Activated CD4-positive, CD25-positive, alpha-beta regulatory T cell treated with anti-CD3 and anti-CD28 coated beads, Interleukin-2, amount 50 U/mL, for 72 hours (primary cell): ENCODE results near the gene GART.
"Not testable (repeated sequence)": the region's sequence is repeated elsewhere in the genome, so short reads cannot be mapped to it uniquely, and the experiment has no call there.

Experiments used
- DNase-seq: peaks from one replicate; pipeline ENCODE4 v3.0.0; 2021

Gene GART

DNA sequence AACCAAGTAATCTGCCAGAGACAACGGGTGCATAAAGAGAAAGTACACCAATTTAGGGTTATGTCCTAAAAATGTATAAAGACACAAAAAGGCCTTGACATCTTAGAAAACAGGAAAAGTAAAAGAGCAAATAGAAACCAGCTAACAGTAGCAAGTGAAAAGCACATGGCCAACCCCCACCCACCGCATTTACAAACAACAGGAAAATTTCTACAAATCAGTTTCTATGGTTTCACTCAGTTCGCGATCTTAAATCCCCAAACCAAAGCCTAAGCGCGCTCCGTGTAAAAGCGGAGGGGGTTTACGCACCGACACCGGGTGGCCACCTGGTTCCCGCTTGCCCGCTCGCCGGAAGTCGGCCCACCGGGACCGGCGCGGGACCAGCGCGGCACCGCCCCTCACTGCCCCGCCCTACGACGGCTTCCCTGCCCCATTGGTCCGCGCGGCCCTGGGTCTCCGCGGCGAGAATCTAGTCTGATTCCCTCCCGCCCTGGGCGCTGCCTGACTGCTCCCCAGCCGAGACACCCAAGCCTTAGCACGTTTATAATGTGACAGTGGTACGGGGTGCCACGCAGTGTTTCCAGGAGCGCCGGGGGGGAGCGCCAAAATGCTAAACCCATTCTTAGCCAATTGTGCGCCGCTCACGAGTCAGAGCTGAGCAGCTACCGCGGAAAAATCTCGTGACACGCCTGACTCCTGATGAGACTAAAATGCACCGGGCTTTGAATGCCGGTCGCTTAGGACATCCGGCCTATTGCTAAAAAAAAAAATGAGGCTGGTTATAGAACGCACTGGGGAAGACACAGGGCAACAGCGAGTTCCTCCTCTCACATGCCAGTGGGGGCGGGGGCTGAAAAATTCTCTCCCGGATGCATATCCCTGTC lies at the start of gene GART:
TSS of gene GART (minus strand) at position 362 of the 884 bp plus-strand sequence. CDS start 2,802 bp downstream, outside the sequence.
- peak; percentile 85 for DNase-seq

DNA sequence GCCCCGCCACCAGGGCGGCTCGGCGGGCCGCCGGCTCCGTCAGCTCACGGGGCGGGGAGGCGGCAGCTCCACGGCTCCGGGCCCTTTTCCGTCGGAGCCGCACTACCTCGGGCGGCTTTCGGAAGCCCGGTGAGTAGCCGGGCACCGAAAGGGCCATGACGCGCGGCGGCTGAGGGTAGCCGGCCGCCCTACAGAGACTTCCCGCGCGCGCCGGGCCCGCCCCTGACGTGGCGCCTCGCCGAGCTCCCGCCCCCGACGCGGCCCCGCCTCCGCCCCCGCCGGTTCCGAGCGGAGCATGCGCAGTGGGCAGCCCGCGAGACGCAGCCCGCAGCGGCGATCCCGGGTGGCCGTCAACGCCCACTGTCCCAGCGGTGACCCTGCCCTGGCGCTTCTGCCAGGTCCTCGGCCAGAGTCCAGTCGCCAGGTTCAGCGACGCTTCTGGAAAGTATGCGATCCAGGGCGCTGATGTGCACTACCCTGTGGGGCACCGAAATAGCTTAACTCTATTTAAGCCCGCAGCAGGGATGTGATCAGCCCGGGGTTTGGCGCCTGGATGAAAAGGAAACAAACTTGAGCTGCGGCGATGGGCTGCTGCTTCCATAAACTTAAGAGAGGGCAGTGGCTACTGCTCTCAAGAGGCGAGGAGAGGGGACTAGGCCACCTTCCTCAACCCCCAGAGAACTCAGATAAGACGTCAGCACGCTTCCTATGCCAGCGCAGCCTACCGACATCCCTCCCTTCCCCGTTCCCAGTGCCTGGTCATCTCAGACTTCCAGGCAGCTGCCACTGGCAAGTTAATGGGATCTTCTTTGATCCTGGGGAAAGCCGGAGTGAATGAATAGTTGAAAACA lies 46.8 kb upstream of the GART start, which contains the start of gene DONSON:
TSS of gene DONSON (minus strand) at position 200 of the 851 bp plus-strand sequence. CDS start at position 157, 43 bp downstream.
- peak; percentile 96 for DNase-seq

DNA sequence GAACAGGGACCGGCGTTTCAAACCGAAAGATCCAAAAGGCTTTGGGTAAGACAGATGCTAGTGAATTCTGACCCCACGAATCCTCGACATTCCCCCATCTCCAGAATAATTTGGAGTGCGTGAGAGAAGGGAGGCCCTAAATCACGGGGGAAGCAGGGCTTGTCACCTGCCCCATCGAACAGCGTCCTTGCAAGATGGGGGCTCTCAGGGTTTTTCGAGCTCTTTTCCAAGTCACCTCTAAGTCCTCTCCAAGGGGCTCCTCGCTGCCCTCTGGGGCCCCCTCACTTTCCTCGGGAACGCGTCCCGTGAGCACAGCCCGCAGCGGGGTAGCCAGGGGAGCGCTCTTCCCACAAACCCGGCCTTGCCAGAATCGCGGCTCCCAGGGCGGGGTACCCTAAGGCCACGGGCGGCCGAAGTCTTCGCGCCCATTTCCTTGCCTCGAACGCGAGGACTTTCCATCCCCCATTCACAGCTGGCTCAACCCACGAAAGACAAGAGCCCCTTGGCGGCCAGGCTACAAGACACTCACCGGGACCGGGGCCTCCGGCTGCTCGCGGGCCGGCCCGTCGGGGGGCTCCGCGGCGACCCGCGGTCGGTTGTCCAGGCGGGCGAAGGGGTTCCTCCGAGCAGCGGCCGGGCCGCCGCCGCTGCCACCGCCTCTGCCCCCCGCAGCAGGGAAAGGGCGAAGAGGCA lies 46.0 kb upstream of the GART start:
- no peak for DNase-seq

DNA sequence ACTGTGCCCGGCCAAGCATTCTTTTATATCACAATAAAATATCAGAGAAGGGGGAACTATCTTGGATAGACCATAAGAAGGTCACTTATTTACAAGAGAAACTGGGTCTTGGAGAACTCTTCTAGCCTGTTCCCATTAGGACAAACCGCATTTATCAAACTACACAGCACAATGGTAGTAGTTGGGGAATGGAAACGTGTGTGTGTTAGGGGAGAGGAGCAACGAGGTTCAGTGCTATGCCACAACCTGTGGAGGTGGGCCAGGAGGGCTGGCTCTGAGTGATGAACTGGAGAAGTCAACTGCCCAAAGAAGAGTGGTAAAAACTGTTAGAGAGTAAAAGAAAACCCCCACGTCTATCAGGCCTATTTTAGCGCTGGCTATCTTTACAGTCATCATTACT lies 45.0 kb upstream of the GART start:
- no peak for DNase-seq

DNA sequence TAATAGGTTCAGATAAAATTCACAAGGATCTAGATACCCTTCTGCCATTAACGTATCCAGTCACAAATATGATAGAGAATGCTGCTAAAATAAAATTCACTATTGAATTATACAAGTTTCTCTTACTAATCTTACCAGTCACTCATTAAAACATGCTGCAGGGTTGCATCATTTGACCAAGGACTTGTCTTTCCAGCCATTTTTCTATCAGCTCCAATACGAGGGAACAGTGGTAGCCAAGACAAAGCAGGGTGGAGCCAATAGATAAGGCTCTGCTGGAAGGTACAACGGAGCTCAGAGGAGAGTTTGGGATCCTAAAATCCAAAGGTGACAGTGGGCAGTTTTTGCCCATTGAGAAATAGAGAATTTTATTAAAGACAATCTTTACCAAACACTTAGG lies 42.5 kb upstream of the GART start:
- no peak for DNase-seq

DNA sequence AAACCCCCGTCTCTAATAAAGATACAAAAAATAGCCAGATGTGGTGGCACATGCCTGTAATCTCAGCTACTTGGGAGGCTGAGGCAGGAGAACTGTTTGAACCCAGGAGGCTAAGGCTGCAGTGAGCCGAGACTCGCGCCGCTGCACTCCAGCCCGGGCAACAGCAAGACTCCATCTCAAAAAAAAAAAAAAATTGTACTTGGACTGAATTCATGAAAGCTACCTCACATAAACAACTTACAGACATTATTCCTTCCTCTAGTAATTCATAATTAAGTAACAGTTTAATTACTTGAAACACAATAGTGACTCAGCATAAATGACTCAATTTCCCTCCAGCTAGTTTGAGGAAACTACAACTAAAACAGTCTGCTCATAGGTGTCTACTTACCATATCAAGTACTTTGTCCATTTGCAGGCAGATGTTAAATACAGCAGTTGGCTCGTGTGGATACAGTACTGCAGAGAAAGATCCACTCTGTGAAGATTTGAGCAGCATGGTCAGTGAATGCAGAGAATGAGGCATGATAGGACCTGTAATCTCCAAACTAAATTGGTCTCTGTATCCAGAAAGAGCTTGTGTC lies 37.1 kb upstream of the GART start:
- DNase-seq, result no peak

DNA sequence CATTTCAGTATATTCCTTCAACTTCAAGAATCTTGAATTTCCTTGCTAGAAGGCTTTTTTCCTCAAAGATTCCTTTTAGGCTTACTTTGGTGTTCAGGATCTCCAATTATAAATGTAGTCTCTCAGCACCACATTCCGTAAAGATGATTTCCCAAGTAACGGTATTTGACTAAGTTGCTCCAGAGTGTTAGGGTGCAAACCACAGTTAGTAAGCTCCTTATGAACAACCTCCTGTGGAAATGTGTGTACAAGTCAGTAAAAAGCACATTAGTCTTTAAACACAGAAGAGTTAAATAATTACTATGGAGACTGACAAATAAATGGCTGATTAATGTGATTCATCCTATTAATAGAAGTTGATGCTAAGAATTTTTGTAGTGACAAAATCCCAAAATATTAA lies 36.3 kb upstream of the GART start:
- DNase-seq, result no peak

DNA sequence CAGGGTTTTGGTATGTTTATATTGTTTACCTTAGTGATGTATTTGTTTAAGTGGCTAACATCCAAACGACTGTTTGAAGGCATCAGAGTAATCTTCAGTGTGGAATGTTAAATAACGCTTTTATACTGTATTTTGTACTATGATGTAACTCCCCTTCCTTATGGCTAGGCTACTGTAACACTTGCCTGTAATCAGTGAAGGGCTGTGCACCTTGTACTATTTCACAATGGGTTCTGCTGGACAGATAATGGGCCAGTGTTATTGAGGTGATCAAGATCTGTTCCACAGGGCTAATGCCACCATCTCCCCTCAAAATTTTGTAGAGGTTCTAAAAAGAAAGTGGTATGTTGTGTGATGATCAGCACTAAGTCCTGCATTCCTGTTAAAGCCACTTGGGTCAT lies 34.8 kb upstream of the GART start:
- DNase-seq, result not testable (repeated sequence)

DNA sequence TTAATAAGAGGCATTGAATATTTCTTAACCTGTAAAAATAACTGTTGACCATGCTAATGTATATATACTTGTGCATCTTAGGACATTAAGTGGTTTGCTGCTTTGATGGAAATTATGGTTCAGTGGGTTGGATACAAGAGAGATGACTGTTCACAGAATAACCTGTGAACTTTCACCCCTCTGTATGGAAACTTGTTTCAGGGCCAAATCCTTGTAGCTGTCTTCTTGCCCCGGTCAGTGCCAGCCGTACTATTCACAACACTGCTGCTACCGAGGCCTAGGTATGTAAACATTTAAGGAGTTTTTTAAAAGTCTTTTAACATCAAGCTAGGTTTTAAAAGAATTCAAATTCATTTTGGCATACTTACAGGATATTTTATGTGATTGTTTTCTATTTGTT lies 30.4 kb upstream of the GART start:
- no peak for DNase-seq

DNA sequence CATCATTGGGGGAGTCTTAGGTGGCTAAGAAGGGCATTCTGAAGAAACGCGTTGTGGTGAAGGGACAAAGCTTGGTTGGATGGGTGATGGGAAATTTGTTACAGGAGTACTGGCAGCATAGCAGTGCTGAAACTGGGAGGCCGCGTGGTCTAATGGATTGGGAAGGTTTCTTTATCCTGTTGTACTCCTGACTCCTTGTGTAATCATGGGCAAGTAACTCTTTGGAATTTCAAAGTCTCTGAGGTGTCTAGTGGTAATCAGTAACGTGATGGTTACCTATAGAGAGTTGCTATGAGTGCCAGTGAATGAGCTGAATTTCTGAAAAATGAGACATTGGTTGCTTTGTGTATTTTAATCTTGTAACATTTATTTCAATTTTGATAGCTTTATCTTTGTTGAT lies 28.1 kb upstream of the GART start:
- DNase-seq, result no peak

DNA sequence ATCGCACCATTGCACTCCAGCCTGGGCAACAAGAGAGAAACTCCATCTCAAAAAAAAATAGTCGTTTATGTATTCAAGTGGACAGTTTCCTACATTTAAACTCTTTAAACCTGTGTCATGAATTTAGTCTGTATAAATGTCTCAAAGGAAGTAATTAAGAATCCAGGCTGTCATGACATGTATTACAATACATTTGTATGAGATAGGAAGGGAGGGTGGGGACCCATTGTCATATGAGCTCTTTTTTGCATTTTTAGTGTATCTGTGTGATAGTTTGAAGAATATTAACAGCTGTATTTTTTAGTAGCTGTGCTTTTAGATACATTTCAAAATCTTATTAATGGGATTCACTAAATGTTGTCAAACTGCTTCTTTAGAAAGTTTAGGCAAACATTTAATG lies 26.5 kb upstream of the GART start:
- DNase-seq, result no peak

DNA sequence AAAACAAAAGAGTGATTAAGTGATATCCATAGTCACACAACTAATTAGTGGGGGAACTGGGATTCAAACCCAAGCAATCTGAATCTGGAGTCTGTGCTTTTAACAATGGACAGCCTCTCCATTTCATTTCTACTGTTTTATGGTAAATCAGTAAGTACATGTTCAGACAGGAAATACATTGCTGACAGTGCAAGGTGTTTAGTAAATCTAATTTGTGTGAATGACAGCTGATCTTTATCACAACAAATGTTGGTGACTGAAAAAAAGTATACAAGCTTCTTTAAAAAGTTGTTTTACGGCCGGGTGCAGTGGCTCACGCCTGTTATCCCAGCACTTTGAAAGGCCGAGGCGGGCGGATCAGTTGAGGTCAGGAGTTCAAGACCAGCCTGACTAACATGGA lies 26.0 kb upstream of the GART start:
- DNase-seq, result no peak

DNA sequence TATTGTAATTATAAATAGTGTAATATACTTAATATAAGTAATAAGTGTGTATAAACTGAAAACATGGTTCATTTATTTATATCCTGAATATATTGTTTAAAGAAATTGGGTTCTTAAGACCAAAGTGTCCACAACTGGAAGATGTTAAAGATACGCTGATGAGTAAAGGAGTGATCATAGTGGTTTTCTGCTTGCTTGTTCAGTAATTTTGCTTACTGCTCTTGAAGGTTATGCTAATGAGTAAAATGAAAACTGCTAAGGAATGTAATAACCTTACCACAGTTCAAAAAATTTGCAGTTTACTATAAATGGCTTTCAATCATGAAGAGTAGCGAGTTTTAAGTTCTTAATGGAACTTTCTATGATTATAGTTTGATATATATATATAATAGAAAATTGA lies 24.6 kb upstream of the GART start:
- no peak for DNase-seq

DNA sequence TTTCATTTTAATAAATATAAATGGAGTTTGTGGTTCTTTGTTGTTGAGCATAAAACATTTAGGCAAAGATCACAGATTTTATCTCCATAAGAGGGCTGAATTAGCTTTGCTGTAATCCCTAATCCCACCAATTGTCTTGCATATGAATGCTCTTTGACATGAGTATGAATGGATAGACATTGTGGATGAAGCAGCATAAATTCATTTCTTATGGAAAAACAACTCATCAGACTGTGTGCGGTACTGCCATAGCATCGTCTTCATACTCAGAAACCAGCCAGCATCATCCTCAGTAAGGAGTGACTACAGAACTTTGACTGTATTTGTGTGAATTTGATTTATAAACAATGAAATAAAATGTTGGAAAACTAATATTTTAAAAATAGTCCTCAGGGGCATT lies 20.5 kb upstream of the GART start:
- no peak for DNase-seq

DNA sequence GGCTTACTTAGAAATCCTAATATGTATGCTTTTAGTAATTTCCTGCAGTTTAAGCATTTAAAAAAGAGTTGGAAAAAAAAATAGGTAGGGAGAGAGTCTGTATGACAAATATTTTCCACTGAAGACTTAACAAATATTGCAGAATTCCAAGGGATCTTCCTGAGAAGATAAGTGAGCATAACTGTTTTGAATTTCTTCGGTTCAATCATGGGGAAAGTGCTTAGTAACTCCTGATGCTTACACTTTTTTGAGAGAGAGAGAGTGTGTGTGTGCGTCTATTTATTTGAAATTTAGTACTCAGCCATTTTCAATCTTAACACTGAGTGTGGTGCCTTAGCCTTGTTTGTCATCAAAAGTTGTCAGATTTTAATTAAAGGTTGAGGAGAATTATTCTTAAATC lies 19.5 kb upstream of the GART start:
- DNase-seq, result no peak

DNA sequence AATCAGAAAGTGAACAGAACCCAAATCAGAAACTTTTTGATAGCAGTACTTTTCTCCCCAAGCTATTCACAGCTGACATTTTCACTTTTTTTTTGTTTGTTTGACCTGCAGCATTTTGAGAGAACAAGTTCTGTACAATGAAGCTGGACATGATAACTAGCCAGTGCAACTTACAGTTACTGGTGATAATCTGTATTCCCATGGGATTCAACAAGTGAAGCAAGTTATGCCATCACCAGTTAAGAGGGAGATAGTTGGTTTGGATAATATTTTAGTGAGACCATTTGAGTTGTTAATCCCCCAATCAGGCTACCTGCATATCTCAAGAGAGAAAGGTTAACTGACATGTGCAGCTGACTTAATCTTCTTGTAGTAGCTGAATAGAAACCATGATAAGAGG lies 19.0 kb upstream of the GART start:
- DNase-seq, result no peak

DNA sequence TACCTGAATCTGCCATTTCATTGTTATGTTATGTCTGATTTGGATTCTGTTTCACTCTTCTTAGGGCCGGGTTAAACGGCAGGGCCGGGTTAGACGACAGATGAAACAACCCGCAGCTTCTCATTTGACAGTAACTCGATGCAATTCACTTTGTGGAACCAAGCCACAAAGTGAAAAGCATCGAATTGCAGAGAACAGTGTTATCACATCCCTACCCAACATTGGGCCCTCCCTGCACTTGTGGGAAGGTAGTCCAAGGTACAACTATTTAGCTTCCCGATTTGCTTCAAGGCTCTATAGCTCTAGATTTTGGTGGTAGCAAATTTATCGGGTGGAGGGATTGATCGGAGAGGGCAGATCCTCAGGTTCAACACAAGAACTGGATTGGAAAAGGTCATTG lies 17.9 kb upstream of the GART start:
- DNase-seq, result no peak

DNA sequence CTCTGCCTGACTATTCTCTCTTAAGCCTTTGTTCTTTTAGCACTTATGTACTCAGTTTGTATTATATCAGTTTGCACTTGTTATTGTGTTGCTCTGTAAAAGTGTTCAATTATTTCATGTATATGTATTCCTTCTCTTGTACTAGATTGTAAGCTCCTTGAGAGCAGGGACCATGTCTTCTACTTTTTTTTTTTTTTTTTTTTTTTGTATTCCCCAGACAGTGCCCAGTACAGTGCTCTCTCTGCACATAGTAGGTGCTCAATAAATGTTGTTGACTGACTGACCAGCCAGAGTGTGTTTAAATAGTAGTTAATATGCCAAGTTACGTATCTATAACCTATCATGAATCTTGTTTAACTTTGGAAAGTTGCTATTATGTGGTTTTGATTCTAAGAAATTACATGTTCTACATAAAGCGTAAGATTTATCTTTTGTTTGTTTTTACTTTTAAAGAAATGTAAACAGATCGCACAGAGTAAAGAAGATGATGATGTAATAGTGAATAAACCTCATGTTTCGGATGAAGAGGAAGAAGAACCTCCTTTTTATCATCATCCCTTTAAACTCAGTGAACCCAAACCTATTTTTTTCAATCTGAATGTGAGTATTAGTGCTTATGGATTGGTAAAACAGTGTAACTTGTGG lies 17.0 kb upstream of the GART start:
- no peak for DNase-seq

DNA sequence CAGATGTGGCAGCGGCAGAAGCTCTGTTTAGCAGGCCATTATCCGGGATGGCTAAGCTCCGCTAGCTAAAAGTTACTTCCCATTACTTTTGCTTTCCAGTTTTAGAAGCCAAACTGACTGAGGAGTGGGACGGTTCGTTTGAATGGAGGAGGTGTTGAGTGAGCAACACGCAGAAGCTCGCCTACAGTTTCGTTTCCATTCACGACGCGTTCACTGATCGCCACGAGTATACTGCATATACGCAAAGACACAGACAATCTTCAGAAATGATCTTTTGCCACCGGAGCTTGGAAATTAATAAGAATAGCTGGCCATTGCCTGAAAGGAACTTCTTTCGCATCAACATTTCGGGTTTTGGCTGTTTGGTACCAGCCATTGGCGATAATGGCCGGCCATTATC lies 15.5 kb upstream of the GART start:
- DNase-seq, result no peak

DNA sequence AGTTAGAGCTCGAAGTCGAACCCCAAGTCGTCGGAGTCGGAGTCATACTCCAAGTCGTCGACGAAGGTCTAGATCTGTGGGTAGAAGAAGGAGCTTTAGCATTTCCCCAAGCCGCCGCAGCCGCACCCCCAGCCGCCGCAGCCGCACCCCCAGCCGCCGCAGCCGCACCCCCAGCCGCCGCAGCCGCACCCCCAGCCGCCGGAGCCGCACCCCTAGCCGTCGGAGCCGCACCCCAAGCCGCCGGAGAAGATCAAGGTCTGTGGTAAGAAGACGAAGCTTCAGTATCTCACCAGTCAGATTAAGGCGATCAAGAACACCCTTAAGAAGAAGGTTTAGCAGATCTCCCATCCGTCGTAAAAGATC lies 13.0 kb upstream of the GART start:
- no peak for DNase-seq

DNA sequence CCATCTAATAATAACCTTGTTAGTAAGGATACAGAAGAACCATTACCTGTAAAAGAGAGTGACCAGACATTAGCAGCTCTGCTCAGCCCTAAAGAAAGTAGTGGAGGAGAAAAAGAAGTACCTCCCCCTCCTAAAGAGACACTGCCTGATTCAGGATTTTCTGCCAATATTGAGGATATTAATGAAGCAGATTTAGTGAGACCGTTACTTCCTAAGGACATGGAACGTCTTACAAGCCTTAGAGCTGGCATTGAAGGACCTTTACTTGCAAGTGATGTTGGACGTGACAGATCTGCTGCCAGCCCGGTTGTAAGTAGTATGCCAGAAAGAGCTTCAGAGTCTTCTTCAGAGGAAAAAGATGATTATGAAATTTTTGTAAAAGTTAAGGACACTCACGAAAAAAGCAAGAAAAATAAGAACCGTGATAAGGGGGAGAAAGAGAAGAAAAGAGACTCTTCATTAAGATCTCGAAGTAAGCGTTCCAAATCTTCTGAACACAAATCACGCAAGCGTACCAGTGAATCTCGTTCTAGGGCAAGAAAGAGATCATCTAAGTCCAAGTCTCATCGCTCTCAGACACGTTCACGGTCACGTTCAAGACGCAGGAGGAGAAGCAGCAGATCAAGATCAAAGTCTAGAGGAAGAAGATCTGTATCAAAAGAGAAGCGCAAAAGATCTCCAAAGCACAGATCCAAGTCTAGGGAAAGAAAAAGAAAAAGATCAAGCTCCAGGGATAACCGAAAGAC lies 12.5 kb upstream of the GART start:
- no peak for DNase-seq
